Measurements from ENCODE around the gene CACNA1G.

CACNA1G gene

GRCh38 chr17:50635732-50635981 is 75.1 kb downstream of the CACNA1G start:
- DNase-seq: no peak

- no peak for DNase-seq
Measured at GRCh38 chr17:50635982-50636803, 75.7 kb downstream of the CACNA1G start.

- DNase-seq: no peak
Measured at GRCh38 chr17:50636804-50637195, 76.3 kb downstream of the CACNA1G start.

DNA sequence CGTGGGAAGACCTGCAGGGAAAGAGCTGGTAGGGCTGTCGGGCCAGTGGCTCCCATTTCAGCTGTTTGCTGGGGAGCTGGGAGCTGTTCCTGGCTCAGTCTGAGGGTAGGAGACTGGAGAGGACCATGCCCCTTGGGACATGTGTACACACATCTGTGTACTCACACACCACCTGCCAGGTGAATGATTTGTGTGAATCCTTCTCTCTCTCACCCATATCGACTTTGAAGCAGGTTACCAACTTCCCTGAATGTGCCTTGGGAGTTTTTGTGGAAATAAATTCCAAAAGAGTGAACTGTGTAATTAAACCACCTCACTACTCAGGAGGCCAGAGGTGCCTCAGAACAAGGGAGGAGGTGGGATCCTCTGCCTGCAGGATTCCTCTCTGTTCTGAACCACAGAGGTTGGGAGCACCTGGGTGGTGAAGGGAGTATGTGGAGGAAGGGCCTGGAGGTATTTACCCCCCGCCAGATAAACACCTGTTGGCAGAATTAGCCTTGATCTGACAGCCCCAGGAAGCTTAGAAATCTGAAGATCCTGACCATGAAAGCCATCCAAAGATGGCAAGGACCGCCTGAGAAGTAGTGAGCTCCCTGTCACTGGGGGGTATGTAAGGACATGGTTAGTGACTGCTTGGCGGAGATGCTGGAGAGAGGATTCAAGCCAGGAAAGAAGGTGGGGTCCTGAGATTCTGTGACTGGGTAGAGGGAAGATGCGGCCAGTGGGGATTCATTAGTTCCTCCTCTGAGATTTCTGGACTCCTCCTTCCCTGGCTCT is 77.5 kb downstream of the CACNA1G start:
- no peak for DNase-seq

- DNase-seq: no peak
Measured at GRCh38 chr17:50638606-50638965, 78.1 kb downstream of the CACNA1G start.

GRCh38 chr17:50638966-50639713 is 78.6 kb downstream of the CACNA1G start:
- DNase-seq: no peak

DNA sequence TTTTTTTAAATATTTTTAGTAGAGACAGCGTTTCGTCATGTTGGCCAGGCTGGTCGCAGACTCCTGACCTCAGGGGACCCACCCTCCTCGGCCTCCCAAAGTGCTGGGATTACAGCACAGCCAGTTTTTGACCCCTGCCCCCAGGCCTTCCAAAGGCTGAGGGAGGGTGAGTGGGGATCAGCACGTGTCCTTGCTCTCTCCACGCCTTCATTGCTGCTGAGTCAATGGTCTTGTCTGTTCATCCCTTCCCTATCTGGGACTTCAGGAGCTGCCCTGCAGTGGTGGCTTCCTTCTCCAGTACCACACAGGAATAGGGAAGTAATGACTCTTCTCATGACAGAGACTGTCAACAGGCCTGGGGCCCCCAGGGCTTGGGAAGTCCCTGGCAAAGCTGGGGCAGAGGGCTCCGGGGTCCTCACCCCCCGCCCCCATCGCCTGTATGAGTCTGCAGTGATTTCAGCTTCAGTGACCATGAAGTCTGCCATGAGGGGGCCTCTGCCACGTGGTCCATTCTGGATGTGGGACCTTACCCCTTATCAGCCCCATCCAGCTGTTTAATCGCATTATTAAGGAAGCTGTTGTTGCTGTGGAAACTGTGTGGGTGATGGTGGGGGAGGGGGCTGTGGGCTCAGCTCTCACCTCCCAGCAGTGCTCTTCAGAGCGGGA is 80.3 kb downstream of the CACNA1G start:
- no peak for DNase-seq

GRCh38 chr17:50641357-50641756 is 80.8 kb downstream of the CACNA1G start:
- no peak for DNase-seq

DNA sequence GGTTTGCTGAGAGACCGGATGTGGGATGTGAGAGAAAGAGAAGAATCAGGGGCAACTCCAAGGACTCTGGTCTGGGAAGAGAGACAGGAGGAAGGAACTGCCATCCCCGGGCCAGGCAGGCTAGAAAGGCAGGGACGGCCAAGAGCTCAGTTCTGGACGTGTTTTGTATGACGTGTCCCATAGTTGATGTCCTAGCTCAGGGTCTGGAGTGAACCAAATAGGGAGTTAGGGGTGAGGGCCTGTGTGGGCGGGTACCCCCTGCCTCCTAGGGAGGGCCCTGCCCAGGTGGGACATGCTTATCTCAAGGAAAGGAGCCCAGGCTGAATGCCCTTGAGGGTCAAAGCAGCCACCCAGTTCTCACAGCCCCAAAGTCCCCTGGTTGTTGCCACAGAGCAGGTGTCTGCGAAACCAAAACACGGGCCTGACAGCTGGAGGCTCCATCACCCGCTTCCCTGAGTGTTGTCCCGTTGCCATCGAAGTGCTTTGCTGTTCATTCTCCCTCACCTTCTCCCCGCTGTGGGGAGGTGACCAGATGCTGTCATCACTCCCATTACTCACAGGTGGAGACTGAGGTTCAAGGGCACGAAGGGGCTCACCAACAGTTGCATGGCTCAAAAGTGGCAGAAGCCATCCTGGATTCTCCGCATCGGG is 81.7 kb downstream of the CACNA1G start:
- no peak for DNase-seq

- no peak for DNase-seq
Measured at GRCh38 chr17:50642722-50643656, 82.5 kb downstream of the CACNA1G start.

DNA sequence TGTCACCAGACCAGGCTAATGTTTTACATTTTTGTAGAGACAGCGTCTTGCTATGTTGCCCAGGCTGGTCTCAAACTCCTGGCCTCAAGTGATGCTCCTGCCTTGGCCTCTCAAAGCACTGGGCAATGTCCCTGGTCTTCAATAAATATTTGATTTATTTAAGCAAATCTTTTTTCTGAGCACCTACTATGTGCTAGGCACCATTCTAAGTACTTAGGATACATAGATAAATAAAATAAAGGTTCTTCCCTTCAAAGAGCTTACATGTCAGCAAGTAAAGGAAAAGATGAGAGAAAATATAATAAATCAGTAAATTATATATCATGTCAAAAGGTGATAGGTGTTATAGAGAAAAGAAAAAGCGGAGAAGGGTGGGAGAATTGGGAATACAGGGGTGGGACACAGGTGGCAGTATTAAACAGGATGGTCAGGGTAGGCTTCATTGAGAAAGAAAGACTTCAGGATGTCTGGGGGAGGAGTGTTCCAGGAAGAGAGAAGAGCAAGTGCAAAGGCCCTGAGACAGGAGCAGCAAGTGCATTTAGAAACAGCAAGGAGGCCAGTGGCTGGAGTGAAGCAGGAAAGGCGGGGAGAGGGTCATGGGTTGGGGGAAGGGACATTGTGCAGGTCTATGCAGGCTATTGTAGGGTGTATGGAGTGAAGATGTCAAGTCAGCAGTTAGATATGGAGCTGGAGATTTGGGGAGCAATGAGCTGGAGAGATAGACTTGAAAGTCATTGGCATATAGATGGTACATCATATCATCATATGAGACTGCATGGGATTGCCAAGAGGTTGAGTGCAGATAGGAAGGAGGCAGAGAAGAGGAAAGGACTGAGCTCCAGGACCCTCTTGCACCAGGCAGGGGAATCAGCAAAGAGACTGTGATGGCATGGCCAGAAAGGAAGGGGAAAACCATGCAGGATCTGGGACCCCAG is 85.5 kb downstream of the CACNA1G start:
- DNase-seq: no peak

GRCh38 chr17:50647187-50647586 is 86.7 kb downstream of the CACNA1G start:
- DNase-seq: no peak

DNA sequence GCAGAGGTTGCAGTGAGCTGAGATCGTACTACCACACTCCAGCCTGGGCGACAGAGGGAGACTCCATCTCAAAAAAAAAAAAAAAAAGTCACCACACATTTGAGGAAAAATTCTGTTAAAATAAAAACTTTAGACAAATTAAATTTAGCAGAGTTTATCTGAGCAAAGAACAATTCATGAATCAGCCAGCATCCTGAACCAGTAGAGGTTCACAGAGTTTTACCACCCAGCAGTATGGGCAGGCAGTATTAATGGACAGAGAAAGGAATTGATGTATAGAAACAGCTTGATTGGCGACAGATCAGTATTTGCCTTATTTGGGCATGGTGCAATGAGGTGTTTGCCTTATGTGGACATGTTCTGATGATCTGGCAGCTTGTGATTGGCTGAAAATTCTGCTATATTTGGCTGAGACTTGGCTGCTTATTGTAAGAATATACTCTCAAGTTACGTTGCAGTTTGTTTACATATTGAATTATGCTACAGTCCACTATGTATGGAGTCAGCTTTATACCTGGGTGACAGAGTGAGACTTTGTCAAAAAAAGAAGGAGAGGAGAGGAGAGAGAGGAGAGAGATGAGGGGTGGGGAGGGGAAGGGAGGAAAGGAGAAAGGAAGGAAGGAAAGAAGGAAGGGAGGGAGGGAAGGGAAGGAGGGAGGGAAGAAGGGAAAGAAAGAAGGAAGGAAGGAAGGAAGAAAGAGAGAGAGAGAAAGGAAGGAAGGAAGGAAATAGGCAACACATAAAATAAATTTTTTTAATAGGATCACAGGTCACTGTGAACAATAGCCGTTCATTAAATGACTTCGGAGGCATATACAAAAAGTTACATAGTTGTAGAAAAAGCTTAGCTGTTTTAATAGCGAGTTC is 88.8 kb downstream of the CACNA1G start:
- DNase-seq: no peak

- DNase-seq: no peak
Measured at GRCh38 chr17:50651661-50652060, 91.1 kb downstream of the CACNA1G start.

- no peak for DNase-seq
Measured at GRCh38 chr17:50653738-50654137, 93.2 kb downstream of the CACNA1G start.

DNA sequence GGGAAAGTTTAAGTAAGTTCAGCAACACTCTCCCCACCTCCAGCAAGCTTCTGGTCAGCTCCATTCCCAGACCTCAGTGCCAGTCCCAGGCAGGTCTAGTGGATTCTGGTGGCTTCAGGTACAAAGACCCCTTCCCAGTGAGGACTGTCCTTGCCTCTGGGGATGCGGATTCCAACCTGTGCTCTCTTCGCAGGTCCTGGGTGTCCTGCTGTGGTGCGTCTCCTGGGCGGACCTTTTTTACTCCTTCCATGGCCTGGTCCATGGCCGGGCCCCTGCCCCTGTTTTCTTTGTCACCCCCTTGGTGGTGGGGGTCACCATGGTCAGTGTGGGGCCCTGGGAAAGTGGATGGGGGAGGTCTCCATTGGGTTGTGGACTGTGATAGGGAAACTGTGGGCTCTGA is 96.0 kb downstream of the CACNA1G start:
- no peak for DNase-seq

- DNase-seq: no peak
Measured at GRCh38 chr17:50657054-50657453, 96.5 kb downstream of the CACNA1G start.

DNA sequence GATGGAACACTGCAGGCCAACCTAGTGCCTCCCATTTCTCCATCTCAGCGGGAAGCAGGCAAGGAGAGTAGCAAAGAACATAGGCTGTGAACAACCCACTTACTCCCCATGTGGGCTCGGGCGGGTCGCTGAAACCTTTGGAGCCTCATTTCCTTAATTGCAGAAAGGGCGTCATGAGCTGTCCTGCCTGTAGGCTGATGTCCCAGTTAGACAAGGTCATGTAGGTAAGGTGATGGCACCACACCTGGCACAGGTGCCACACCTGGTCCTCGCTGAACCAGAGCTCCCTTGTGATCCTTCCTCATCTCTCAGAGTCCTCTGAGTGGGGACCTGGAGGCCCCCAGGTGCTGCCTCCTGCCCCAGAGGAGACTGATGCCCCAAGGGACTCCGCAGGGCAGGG is 97.1 kb downstream of the CACNA1G start:
- no peak for DNase-seq

GRCh38 chr17:50658616-50659015 is 98.1 kb downstream of the CACNA1G start:
- no peak for DNase-seq
